Prostate gland (tissue), 2 donors: ENCODE results near the gene LIMS2. TPM values are rescaled to one million over a fixed set of nuclear protein-coding genes. Genes with fewer than 3 reads are reported as not detected.

Experiments used
- DNase-seq: peaks from one replicate; pipeline ENCODE4 v3.0.0-alpha.2; 2019; ENCODE audit warnings: low spot score
- H3K27ac ChIP-seq, 2 donors: fragments of 200-600 bp; sonication (generic); 2 replicates each; pipeline ENCODE4 v1.5.1; 2017 to 2019
- H3K27me3 ChIP-seq: fragments of 200-600 bp; sonication (generic); replicated peaks from 2 replicates; pipeline ENCODE4 v1.5.1; 2019; ENCODE audit not compliant: insufficient read depth
- H3K36me3 ChIP-seq, 2 donors: fragments of 200-600 bp; sonication (generic); 1 replicate in 1 of 2; 2 replicates in 1 of 2; pipeline versions ENCODE4 v1.5.1 to v1.8.1; 2017 to 2019
- H3K4me1 ChIP-seq: fragments of 200-600 bp; sonication (generic); replicated peaks from 2 replicates; pipeline ENCODE4 v1.5.1; 2019
- H3K4me3 ChIP-seq, 2 donors: fragments of 200-600 bp; sonication (generic); 2 replicates each; pipeline ENCODE4 v1.5.1; 2017 to 2019
- H3K9me3 ChIP-seq: fragments of 200-600 bp; sonication (generic); 2 replicates; pipeline ENCODE4 v1.5.1; 2017
- CTCF ChIP-seq, 4 experiments: fragments of 200-600 bp in 2 of 4; fragments of 450-650 bp in 2 of 4; sonication (generic) in 2 of 4; IDR thresholded peaks; 1 replicate in 3 of 4; 2 replicates in 1 of 4; pipeline ENCODE4 v1.5.1; 2016 to 2019; ENCODE audit warnings: antibody characterized with exemption in 4 of 4, mild to moderate bottlenecking in 2 of 4, moderate library complexity in 2 of 4
- POLR2A ChIP-seq: fragments of 450-650 bp; IDR thresholded peaks from one replicate; pipeline ENCODE4 v1.6.1; 2016; ENCODE audit warnings: antibody characterized with exemption, mild to moderate bottlenecking
- POLR2AphosphoS5 ChIP-seq: sonication (generic); formaldehyde crosslinking; IDR thresholded peaks from one replicate; pipeline ENCODE4 v1.6.1; 2017; ENCODE audit warnings: antibody characterized with exemption
- WGBS: methylation state at CpG from one replicate; pipeline ENCODE4 v1.1.5; 2018; 5-methylcytosine and 5-hydroxymethylcytosine counted together
- intact Hi-C: fragments of 100-400 bp; cut with DNase I; formaldehyde crosslinking; loops from one replicate; pipeline ENCODE4 v1.14.2; 2022
- total RNA-seq, 2 donors: library from RNA; depleted of rRNA; stranded (reverse); fragments of >200 nt; gene quantifications; one replicate each; pipeline ENCODE4 v1.1.0, GENCODE V29; 2016

LIMS2 gene
- total RNA-seq, 2 donors from 2014 or later, result 31.9 to 63.2 TPM

- Histone ChIP-seq H3K9me3 (no peaks in the 10 kb centered on the region), H3K27me3 (no peaks in the 10 kb centered on the region), H3K36me3 (no peaks in the 10 kb centered on the region), H3K27ac (no peak overlapping the region), H3K4me3 (no peak overlapping the region), H3K4me1 (no peaks in the 10 kb centered on the region)
- intact Hi-C loops, result no loop called here
- DNase-seq, result no peak
- TF ChIP-seq CTCF (IDR thresholded peaks at IDR 0.05) (no peak), POLR2AphosphoS5 (no peak), POLR2A (no peak)
- 95% methylated on average over 8 of the region's 9 CpGs for WGBS
Observed at GRCh38 chr2:127607399-127607908, 67.9 kb downstream of the LIMS2 start.

- DNase-seq, result no peak
- WGBS, result 90% methylated on average over 17 of the region's 17 CpGs
- Histone ChIP-seq H3K4me3 (no peak overlapping the region), H3K27me3 (no peaks in the 10 kb centered on the region), H3K36me3 (no peaks in the 10 kb centered on the region), H3K4me1 (no peaks in the 10 kb centered on the region), H3K9me3 (no peaks in the 10 kb centered on the region), H3K27ac (no peak overlapping the region)
- intact Hi-C loops, result no loop called here
- TF ChIP-seq POLR2AphosphoS5, result no peak
- no peak for TF ChIP-seq CTCF (IDR thresholded peaks at IDR 0.05)
- TF ChIP-seq POLR2A, result no peak
Observed at GRCh38 chr2:127606625-127607398, 68.5 kb downstream of the LIMS2 start.

- TF ChIP-seq CTCF (IDR thresholded peaks at IDR 0.05) (no peak), POLR2A (no peak), POLR2AphosphoS5 (no peak)
- no peak overlapping the region for H3K27ac ChIP-seq
- H3K36me3 ChIP-seq, result no peaks in the 10 kb centered on the region
- no peaks in the 10 kb centered on the region for H3K4me1 ChIP-seq
- no peaks in the 10 kb centered on the region for H3K9me3 ChIP-seq
- 82% methylated on average over 7 of the region's 7 CpGs for WGBS
- intact Hi-C loops, result no loop called here
- no peak for DNase-seq
- no peaks in the 10 kb centered on the region for H3K27me3 ChIP-seq
- H3K4me3 ChIP-seq, result no peak overlapping the region
Observed at GRCh38 chr2:127605691-127606263, 69.6 kb downstream of the LIMS2 start.

GRCh38 chr2:127604986-127605385, 70.3 kb downstream of the LIMS2 start:
- Histone ChIP-seq H3K4me3 (no peak overlapping the region), H3K4me1 (no peaks in the 10 kb centered on the region), H3K27me3 (no peaks in the 10 kb centered on the region), H3K9me3 (no peaks in the 10 kb centered on the region), H3K36me3 (no peaks in the 10 kb centered on the region), H3K27ac (no peak overlapping the region)
- intact Hi-C loops, result no loop called here
- no peak for DNase-seq
- WGBS, result 81% methylated on average over 8 of the region's 8 CpGs
- TF ChIP-seq CTCF (IDR thresholded peaks at IDR 0.05) (no peak), POLR2AphosphoS5 (no peak), POLR2A (no peak)
